ENCODE results near the gene FAM193A. TPM values are rescaled to one million over a fixed set of nuclear protein-coding genes. Genes with fewer than 3 reads are reported as not detected.
"Not testable (repeated sequence)": the region's sequence is repeated elsewhere in the genome, so short reads cannot be mapped to it uniquely, and the experiment has no call there.

The FAM193A gene
- total RNA-seq, 1 experiment from 2014 or later: 11.1 TPM

GRCh38 chr4:2722033-2722432 lies 185.6 kb downstream of the FAM193A start:
- DNase-seq (ENCODE audit: low read depth): no peak

- no peak for DNase-seq (ENCODE audit: low read depth)
These were observed 187.3 kb downstream of the FAM193A start for GRCh38 chr4:2723751-2724150.

- DNase-seq (ENCODE audit: low read depth): no peak
These were observed 188.9 kb downstream of the FAM193A start for GRCh38 chr4:2725380-2725779.

GRCh38 chr4:2726881-2727280 lies 190.4 kb downstream of the FAM193A start:
- not testable (repeated sequence) for DNase-seq (ENCODE audit: low read depth)

- DNase-seq (ENCODE audit: low read depth): no peak
These were observed 191.8 kb downstream of the FAM193A start for GRCh38 chr4:2728221-2728620.

- no peak for DNase-seq (ENCODE audit: low read depth)
These were observed 192.5 kb downstream of the FAM193A start for GRCh38 chr4:2728806-2729532.

GRCh38 chr4:2729533-2729875 lies 193.1 kb downstream of the FAM193A start:
- no peak for DNase-seq (ENCODE audit: low read depth)

- no peak for DNase-seq (ENCODE audit: low read depth)
These were observed 195.5 kb downstream of the FAM193A start for GRCh38 chr4:2731907-2732317.

- no peak for DNase-seq (ENCODE audit: low read depth)
These were observed 196.1 kb downstream of the FAM193A start for GRCh38 chr4:2732526-2732925.

GRCh38 chr4:2733001-2733843 lies 196.8 kb downstream of the FAM193A start:
- no peak for DNase-seq (ENCODE audit: low read depth)

- DNase-seq (ENCODE audit: low read depth): no peak
These were observed 197.6 kb downstream of the FAM193A start for GRCh38 chr4:2733844-2734574.

- DNase-seq (ENCODE audit: low read depth): no peak
These were observed 198.2 kb downstream of the FAM193A start for GRCh38 chr4:2734612-2735011.

GRCh38 chr4:2735869-2736268 lies 199.4 kb downstream of the FAM193A start:
- DNase-seq (ENCODE audit: low read depth): no peak

GRCh38 chr4:2738296-2738695 lies 201.8 kb downstream of the FAM193A start:
- not testable (repeated sequence) for DNase-seq (ENCODE audit: low read depth)

GRCh38 chr4:2741626-2742025 lies 205.2 kb downstream of the FAM193A start:
- no peak for DNase-seq (ENCODE audit: low read depth)

- no peak for DNase-seq (ENCODE audit: low read depth)
These were observed 205.8 kb downstream of the FAM193A start for GRCh38 chr4:2742081-2742822.

GRCh38 chr4:2742823-2743517 lies 206.5 kb downstream of the FAM193A start:
- DNase-seq (ENCODE audit: low read depth): no peak

GRCh38 chr4:2743518-2744445 lies 207.3 kb downstream of the FAM193A start:
- DNase-seq (ENCODE audit: low read depth): no peak

- no peak for DNase-seq (ENCODE audit: low read depth)
These were observed 208.3 kb downstream of the FAM193A start for GRCh38 chr4:2744576-2745270.

Measured in HT1080 (cell line).